Thymus (tissue), 11 donors: ENCODE results near the gene EXOG. TPM values are rescaled to one million over a fixed set of nuclear protein-coding genes. Genes with fewer than 3 reads are reported as not detected.

Source experiments
- DNase-seq, 9 donors: peaks; one replicate each; pipeline ENCODE4 v3.0.0-alpha.2; 2013; ENCODE audit warnings: low spot score in 9 of 9, low read depth in 6 of 9, missing footprints in 1 of 9
- H3K27ac ChIP-seq, 2 donors: one replicate each; pipeline ENCODE4 v1.5.1; 2013; ENCODE audit warnings: control low read depth in 1 of 2, low read depth in 1 of 2, low read length in 1 of 2, mild to moderate bottlenecking in 1 of 2, moderate library complexity in 1 of 2
- H3K27me3 ChIP-seq, 2 donors: one replicate each; pipeline ENCODE4 v1.5.1; 2013; ENCODE audit warnings: low read length in 1 of 2; ENCODE audit not compliant: control insufficient read depth in 2 of 2, insufficient read depth in 1 of 2
- H3K36me3 ChIP-seq, 2 donors: one replicate each; pipeline ENCODE4 v1.5.1; 2013; ENCODE audit warnings: low read length in 1 of 2, mild to moderate bottlenecking in 1 of 2, moderate library complexity in 1 of 2; ENCODE audit not compliant: control insufficient read depth in 2 of 2, insufficient read depth in 2 of 2
- H3K4me1 ChIP-seq, 2 donors: one replicate each; pipeline ENCODE4 v1.5.1; 2013; ENCODE audit warnings: low read length in 2 of 2; ENCODE audit not compliant: control insufficient read depth in 2 of 2, insufficient read depth in 2 of 2
- H3K4me3 ChIP-seq, 2 donors: one replicate each; pipeline ENCODE4 v1.5.1; 2013; ENCODE audit warnings: low read length in 2 of 2, control low read depth in 1 of 2, mild to moderate bottlenecking in 1 of 2
- H3K9me3 ChIP-seq, 2 donors: one replicate each; pipeline ENCODE4 v1.5.1; 2013; ENCODE audit warnings: low read length in 1 of 2, mild to moderate bottlenecking in 1 of 2; ENCODE audit not compliant: control insufficient read depth in 2 of 2, insufficient read depth in 1 of 2
- WGBS: extraction: QIAGEN DNeasy Blood & Tissue Kit; methylation state at CpG from one replicate; pipeline ENCODE4 v1.1.7; 2013; 5-methylcytosine and 5-hydroxymethylcytosine counted together
- polyA plus RNA-seq: library from polyadenylated mRNA; stranded (reverse); fragments of 200-250 nt; gene quantifications from one replicate; pipeline ENCODE4 v1.2.3, GENCODE V29; 2013
- total RNA-seq: library from RNA; stranded (reverse); fragments of 120-200 nt; gene quantifications from one replicate; pipeline ENCODE4 v1.2.4, GENCODE V29; 2013
- donor health status: healthy.

Gene EXOG
- total and polyA plus RNA-seq, 2 donors = 9.0 to 14.4 TPM

- WGBS = 95% methylated on average over 7 of the region's 7 CpGs
- Histone ChIP-seq H3K27me3 (no peaks in the 10 kb centered on the region), H3K36me3 (peaks cover 6 to 21% of the 10 kb centered on the region in 2 donors), H3K4me3 (no peak overlapping the region), H3K4me1 (peaks cover 6 to 11% of the 10 kb centered on the region in 2 donors), H3K27ac (no peak overlapping the region), H3K9me3 (no peaks in the 10 kb centered on the region)
- DNase-seq = no peak
Observed at GRCh38 chr3:38515367-38515766, 19.2 kb downstream of the EXOG start.

GRCh38 chr3:38516669-38517068 is 20.5 kb downstream of the EXOG start:
- Histone ChIP-seq H3K9me3 (no peaks in the 10 kb centered on the region), H3K27ac (no peak overlapping the region), H3K36me3 (peaks cover 6 to 22% of the 10 kb centered on the region in 2 donors), H3K4me3 (no peak overlapping the region), H3K27me3 (no peaks in the 10 kb centered on the region), H3K4me1 (peaks cover 6 to 11% of the 10 kb centered on the region in 2 donors)
- DNase-seq = no peak
- 0% methylated on average over 1 of the region's 1 CpG for WGBS

GRCh38 chr3:38519000-38519399 is 22.9 kb downstream of the EXOG start:
- Histone ChIP-seq H3K27ac (no peak overlapping the region), H3K36me3 (peaks cover 11 to 24% of the 10 kb centered on the region in 2 donors), H3K9me3 (no peaks in the 10 kb centered on the region), H3K4me1 (peaks cover 6 to 11% of the 10 kb centered on the region in 2 donors), H3K4me3 (no peak overlapping the region), H3K27me3 (no peaks in the 10 kb centered on the region)
- 84% methylated on average over 1 of the region's 1 CpG for WGBS
- no peak for DNase-seq

- no peak overlapping the region for H3K4me3 ChIP-seq
- peak in 7 of 9 donors; percentile 37 to 83 (median 56) for DNase-seq
Observed at GRCh38 chr3:38519651-38520050, 23.5 kb downstream of the EXOG start.

GRCh38 chr3:38521391-38521987 is 25.3 kb downstream of the EXOG start:
- H3K4me3 ChIP-seq = no peak overlapping the region
- no peaks in the 10 kb centered on the region for H3K9me3 ChIP-seq
- peaks cover 20 to 28% of the 10 kb centered on the region in 2 donors for H3K36me3 ChIP-seq
- peaks cover 6 to 11% of the 10 kb centered on the region in 2 donors for H3K4me1 ChIP-seq
- no peaks in the 10 kb centered on the region for H3K27me3 ChIP-seq
- DNase-seq = peak; percentile 38 to 87 (median 69)
- WGBS = 12% methylated on average over 5 of the region's 5 CpGs
- no peak overlapping the region for H3K27ac ChIP-seq

More at GRCh38 chr3:38519651-38520050, 23.5 kb downstream of the EXOG start:
- no peaks in the 10 kb centered on the region for H3K27me3 ChIP-seq
- peaks cover 6 to 11% of the 10 kb centered on the region in 2 donors for H3K4me1 ChIP-seq
- no peaks in the 10 kb centered on the region for H3K9me3 ChIP-seq
- peak overlapping the region; percentile 15 to 42 for H3K27ac ChIP-seq
- peaks cover 17 to 29% of the 10 kb centered on the region in 2 donors for H3K36me3 ChIP-seq
- WGBS = 9% methylated on average over 5 of the region's 5 CpGs

GRCh38 chr3:38522002-38522401 is 25.9 kb downstream of the EXOG start:
- H3K4me3 ChIP-seq = no peak overlapping the region
- 97% methylated on average over 6 of the region's 6 CpGs for WGBS
- no peak for DNase-seq
- no peak overlapping the region for H3K27ac ChIP-seq
- no peaks in the 10 kb centered on the region for H3K9me3 ChIP-seq
- H3K36me3 ChIP-seq = peaks cover 20 to 33% of the 10 kb centered on the region in 2 donors
- H3K27me3 ChIP-seq = no peaks in the 10 kb centered on the region
- H3K4me1 ChIP-seq = peaks cover 6 to 11% of the 10 kb centered on the region in 2 donors

- WGBS = 98% methylated on average over 5 of the region's 5 CpGs
- H3K27ac ChIP-seq = no peak overlapping the region
- no peak for DNase-seq
- no peaks in the 10 kb centered on the region for H3K9me3 ChIP-seq
- H3K4me3 ChIP-seq = no peak overlapping the region
- peaks cover 6 to 8% of the 10 kb centered on the region in 2 donors for H3K4me1 ChIP-seq
- peaks cover 26 to 34% of the 10 kb centered on the region in 2 donors for H3K36me3 ChIP-seq
- H3K27me3 ChIP-seq = no peaks in the 10 kb centered on the region
Observed at GRCh38 chr3:38524141-38524739, 28.1 kb downstream of the EXOG start.

GRCh38 chr3:38526792-38527191 is 30.7 kb downstream of the EXOG start:
- Histone ChIP-seq H3K4me3 (no peak overlapping the region), H3K36me3 (peaks cover 26 to 30% of the 10 kb centered on the region in 2 donors), H3K27me3 (no peaks in the 10 kb centered on the region), H3K27ac (no peak overlapping the region), H3K4me1 (no peaks in the 10 kb centered on the region), H3K9me3 (no peaks in the 10 kb centered on the region)
- 98% methylated on average over 14 of the region's 14 CpGs for WGBS
- DNase-seq = no peak

GRCh38 chr3:38528457-38528856 is 32.3 kb downstream of the EXOG start:
- Histone ChIP-seq H3K9me3 (no peaks in the 10 kb centered on the region), H3K4me1 (no peaks in the 10 kb centered on the region), H3K27ac (no peak overlapping the region), H3K27me3 (no peaks in the 10 kb centered on the region), H3K36me3 (peaks cover 24 to 27% of the 10 kb centered on the region in 2 donors), H3K4me3 (no peak overlapping the region)
- DNase-seq = no peak
- WGBS = 98% methylated on average over 1 of the region's 1 CpG
